HEK293T (cell line): ENCODE results near the gene ZMAT5.

ENCODE experiments used
- CTCF ChIA-PET: fragments of 350-600 bp; formaldehyde crosslinking; extraction: SDS; loops from one replicate; lab custom pipeline; 2021; ENCODE audit warnings: antibody characterized with exemption, inconsistent platforms; lab: Yijun Ruan, JAX
- POLR2A ChIA-PET: fragments of 350-600 bp; formaldehyde crosslinking; extraction: SDS; loops from one replicate; lab custom pipeline; 2020; ENCODE audit warnings: antibody characterized with exemption, inconsistent platforms; lab: Yijun Ruan, JAX
- DNase-seq: peaks from one replicate; pipeline ENCODE4 v3.0.0; 2012; ENCODE audit warnings: mixed read lengths; ENCODE audit errors: extremely low spot score
- ARNT ChIP-seq: fragments of 450-650 bp; IDR thresholded peaks from 2 replicates; pipeline ENCODE4 v1.6.1; 2017; ENCODE audit warnings: mild to moderate bottlenecking
- BHLHE40 ChIP-seq: fragments of 450-650 bp; IDR thresholded peaks from 2 replicates; pipeline ENCODE4 v1.6.1; 2016; ENCODE audit warnings: mild to moderate bottlenecking, moderate library complexity, borderline replicate concordance
- CTBP1 ChIP-seq: fragments of 450-650 bp; IDR thresholded peaks from 2 replicates; pipeline ENCODE4 v1.6.1; 2016; ENCODE audit warnings: borderline replicate concordance
- ELF4 ChIP-seq: fragments of 450-650 bp; IDR thresholded peaks from 2 replicates; pipeline ENCODE4 v1.6.1; 2017; ENCODE audit warnings: antibody characterized with exemption
- FOXA1 ChIP-seq: fragments of 450-650 bp; IDR thresholded peaks from 2 replicates; pipeline ENCODE4 v1.6.1; 2016; ENCODE audit warnings: mild to moderate bottlenecking
- FOXK2 ChIP-seq: fragments of 450-650 bp; IDR thresholded peaks from 2 replicates; pipeline ENCODE4 v1.6.1; 2016; ENCODE audit warnings: mild to moderate bottlenecking
- FOXM1 ChIP-seq: fragments of 450-650 bp; IDR thresholded peaks from 2 replicates; pipeline ENCODE4 v1.6.1; 2017; ENCODE audit warnings: mild to moderate bottlenecking, borderline replicate concordance
- HDGF ChIP-seq: fragments of 450-650 bp; IDR thresholded peaks from 2 replicates; pipeline ENCODE4 v1.6.1; 2017; ENCODE audit warnings: antibody characterized with exemption, borderline replicate concordance
- L3MBTL2 ChIP-seq: fragments of 450-650 bp; conservative IDR thresholded peaks from 2 replicates; pipeline ENCODE4 v1.6.1; 2016; ENCODE audit warnings: mild to moderate bottlenecking
- LEF1 ChIP-seq: fragments of 450-650 bp; IDR thresholded peaks from 2 replicates; pipeline ENCODE4 v1.6.1; 2017; ENCODE audit warnings: mild to moderate bottlenecking, borderline replicate concordance
- NFRKB ChIP-seq: fragments of 450-650 bp; IDR thresholded peaks from 2 replicates; pipeline ENCODE4 v1.6.1; 2016; ENCODE audit warnings: mild to moderate bottlenecking, moderate library complexity
- PKNOX1 ChIP-seq: fragments of 450-650 bp; IDR thresholded peaks from 2 replicates; pipeline ENCODE4 v1.6.1; 2016
- SP1 ChIP-seq: fragments of 450-650 bp; IDR thresholded peaks from 2 replicates; pipeline ENCODE4 v1.6.1; 2017
- SUZ12 ChIP-seq: fragments of 450-650 bp; IDR thresholded peaks from 2 replicates; pipeline ENCODE4 v1.6.1; 2016; ENCODE audit warnings: mild to moderate bottlenecking
- TARDBP ChIP-seq: fragments of 450-650 bp; IDR thresholded peaks from 2 replicates; pipeline ENCODE4 v1.6.1; 2016
- ZNF384 ChIP-seq: fragments of 450-650 bp; IDR thresholded peaks from 2 replicates; pipeline ENCODE4 v1.6.1; 2016

Gene ZMAT5

DNA sequence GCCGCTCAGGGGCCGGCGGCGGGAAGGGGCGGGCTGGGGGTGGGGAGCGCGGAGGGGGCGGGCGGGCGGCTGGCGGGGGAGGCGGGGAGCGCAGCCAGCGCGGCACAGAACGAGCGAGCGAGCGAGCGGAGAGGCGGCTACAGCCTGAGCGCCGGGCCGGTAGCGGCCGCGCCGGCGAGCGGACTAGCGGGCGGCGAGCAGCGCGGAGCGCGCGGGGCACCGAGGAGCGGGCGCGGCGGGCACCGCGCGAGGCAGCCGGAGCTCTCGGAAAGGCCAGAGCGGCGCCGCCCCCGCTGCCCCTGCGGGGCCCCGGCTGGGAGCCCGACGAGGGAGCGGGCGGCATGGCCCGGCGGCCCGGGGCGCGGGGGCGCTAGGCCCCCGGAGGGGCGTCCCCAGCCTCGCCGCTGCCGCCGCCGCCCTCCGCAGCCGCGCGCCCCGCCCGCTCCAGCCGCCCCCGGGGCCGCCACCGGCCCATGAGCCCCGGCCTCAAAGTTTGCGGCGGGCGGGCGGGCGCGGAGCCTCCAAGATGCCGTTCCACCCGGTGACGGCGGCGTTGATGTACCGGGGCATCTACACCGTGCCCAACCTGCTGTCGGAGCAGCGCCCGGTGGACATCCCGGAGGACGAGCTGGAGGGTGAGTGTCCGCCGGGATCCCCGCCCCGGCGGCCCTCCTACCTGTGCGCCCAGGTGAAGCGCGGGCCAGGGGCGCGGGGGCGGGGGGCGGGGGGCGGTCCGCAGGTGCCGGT is 46.7 kb downstream of the ZMAT5 start, which contains the start of gene CABP7:
TSS of gene CABP7 (plus strand) at position 105 of the 747 bp plus-strand sequence. CDS start at position 527, 422 bp downstream.
- peak; percentile 57 for DNase-seq
- ChIA-PET CTCF (no interaction called here), POLR2A (no interaction called here)
- TF ChIP-seq CTBP1, result no peak
- TF ChIP-seq NFRKB, result no peak
- TF ChIP-seq ARNT, result no peak
- no peak for TF ChIP-seq TARDBP
- TF ChIP-seq FOXM1, result no peak
- no peak for TF ChIP-seq FOXK2
- no peak for TF ChIP-seq FOXA1
- TF ChIP-seq SUZ12, result no peak
- TF ChIP-seq ELF4, result no peak
- no peak for TF ChIP-seq L3MBTL2
- TF ChIP-seq LEF1, result no peak
- no peak for TF ChIP-seq HDGF
- TF ChIP-seq ZNF384, result no peak
- no peak for TF ChIP-seq PKNOX1
- TF ChIP-seq SP1, result no peak
- TF ChIP-seq BHLHE40, result no peak

DNA sequence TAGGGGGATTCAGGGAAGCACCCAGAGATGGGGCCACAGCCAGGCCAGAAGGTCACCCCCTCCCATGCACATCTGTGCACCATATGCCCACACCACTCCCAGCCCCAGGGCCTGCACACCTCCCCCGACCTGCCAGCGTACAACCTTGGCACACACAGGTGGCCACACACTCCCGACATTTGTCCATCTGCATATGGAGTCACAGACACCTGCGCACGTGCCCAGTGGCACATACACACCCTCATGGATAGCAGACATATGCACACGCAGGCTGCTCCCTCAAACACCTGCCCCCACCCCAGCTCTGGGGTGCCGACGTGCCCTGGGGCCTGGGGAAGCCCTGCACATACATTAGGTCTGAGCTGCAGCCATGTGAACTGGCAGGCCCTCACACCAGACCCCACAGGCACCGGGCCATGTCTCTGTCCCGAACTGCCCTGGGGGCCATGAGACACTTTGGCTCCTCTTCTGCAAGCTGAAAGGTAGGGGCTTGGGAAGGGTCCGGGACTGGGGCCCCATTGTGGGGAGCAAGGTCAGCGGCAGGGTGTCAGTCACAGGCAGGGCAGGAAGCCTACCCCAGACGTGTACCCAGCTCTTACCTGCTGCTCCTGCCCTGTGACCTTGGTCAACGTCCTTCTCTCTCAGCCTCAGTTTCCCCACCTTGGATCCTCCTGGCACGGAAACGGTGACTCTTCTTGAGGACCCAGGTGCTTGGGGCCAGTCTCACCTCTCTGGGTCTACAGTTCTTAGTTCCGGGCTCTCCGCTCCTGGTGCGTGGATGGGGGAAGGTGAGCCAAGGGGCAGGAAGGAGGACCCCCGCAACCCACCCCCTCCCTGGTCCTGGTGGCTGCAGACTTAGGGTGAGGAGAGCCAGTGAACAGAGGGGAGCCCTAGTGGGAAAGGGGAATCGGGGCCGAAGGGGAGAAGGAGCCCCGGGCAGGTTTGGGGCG is 47.6 kb downstream of the ZMAT5 start:
- POLR2A ChIA-PET, result no interaction called here

GRCh38 chr22:29717789-29718188 is 49.0 kb downstream of the ZMAT5 start:
- ChIA-PET POLR2A (no interaction called here), CTCF (interaction anchor here (0.7 to 1.8 kb wide), 4 partner anchors 15 to 284 kb away, joined by 4 to 7 read pairs (median 6); no protein-coding TSS in a partner anchor)
- no peak for DNase-seq
- TF ChIP-seq HDGF (no peak), FOXM1 (no peak), LEF1 (no peak), ARNT (no peak), TARDBP (no peak), NFRKB (no peak), CTBP1 (no peak), BHLHE40 (no peak), FOXK2 (no peak), SP1 (no peak), FOXA1 (no peak), SUZ12 (no peak), L3MBTL2 (no peak), ELF4 (no peak), ZNF384 (no peak), PKNOX1 (no peak)

More for the DNA sequence above, 47.6 kb downstream of the ZMAT5 start:
- CTCF ChIA-PET, result interaction anchor here (0.9 to 1.8 kb wide), 2 partner anchors 29 to 83 kb away, joined by 3 to 7 read pairs; no protein-coding TSS in a partner anchor
- no peak for TF ChIP-seq CTBP1
- DNase-seq, result no peak

DNA sequence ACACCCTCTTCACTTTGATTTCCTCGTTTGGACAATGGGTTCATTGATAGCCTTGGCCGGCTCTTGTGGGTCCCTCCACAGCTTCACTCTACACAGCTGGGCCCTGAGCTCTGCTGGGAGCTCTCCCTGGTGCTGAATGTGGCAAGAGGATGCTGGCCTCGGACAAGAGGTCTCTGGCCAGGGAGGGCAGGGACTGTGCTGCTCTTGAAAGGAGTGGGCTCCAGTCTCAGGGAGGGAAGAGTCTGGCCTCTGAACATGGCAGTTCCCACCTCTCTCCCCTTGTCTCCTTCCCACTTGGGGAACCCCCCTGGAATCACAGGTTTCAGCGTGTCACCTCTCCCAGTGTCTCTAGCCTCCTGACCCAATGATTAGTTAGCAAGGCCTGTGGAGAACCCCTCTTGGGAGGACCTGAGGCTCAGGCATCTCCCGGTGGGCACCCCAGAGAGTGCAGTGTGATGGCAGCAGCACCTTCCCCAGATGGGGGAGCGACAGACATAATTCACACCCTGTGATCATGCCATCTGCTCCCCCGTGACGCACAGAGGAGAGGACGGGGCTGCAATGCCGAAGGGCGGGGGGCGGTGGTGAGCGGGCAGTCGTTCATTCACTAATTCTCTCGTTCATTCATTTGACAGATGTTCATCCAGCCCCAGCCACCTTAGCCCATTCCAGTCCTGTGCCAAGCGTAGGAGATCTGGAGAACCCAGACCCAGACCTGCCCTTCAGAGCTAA is 49.8 kb downstream of the ZMAT5 start:
- TF ChIP-seq SP1 (no peak), LEF1 (no peak), HDGF (no peak), L3MBTL2 (no peak), NFRKB (no peak), ZNF384 (no peak), ARNT (no peak), FOXM1 (no peak), TARDBP (no peak), PKNOX1 (no peak), SUZ12 (no peak), FOXA1 (no peak), BHLHE40 (no peak)
- peak; percentile 67 for DNase-seq
- ChIA-PET CTCF (interaction anchor here (0.7 to 1.8 kb wide), 3 partner anchors 14 to 284 kb away, joined by 5 to 7 read pairs (median 6); no protein-coding TSS in a partner anchor), POLR2A (no interaction called here)

- ChIA-PET POLR2A (no interaction called here), CTCF (no interaction called here)
- DNase-seq, result no peak
- TF ChIP-seq ELF4 (no peak), NFRKB (no peak), L3MBTL2 (no peak), ARNT (no peak), ZNF384 (no peak), PKNOX1 (no peak), FOXM1 (no peak), SP1 (no peak), FOXK2 (no peak), BHLHE40 (no peak), LEF1 (no peak), SUZ12 (no peak), FOXA1 (no peak)
Measured at GRCh38 chr22:29715705-29716104, 51.1 kb downstream of the ZMAT5 start.
